HepG2 (cell line): ENCODE data around the gene PCYT2. TPM values are rescaled to one million over a fixed set of nuclear protein-coding genes. Genes with fewer than 3 reads are reported as not detected.

ENCODE experiments used
- ATAC-seq: fragments of 200-7000 bp; cut with Tn5 transposase; 3 replicates; pipeline ENCODE4 v1.9.1; 2020; ENCODE audit warnings: mild to moderate bottlenecking, moderate library complexity
- BruUV-seq: library from RNA; stranded (reverse); fragments of 400-500 nt; replicated peaks from 2 replicates; lab custom pipeline; 2021; lab: Mats Ljungman, UMichigan
- CTCF ChIA-PET: fragments of 300-600 bp; formaldehyde crosslinking; extraction: SDS; loops from one replicate; lab custom pipeline; 2021; ENCODE audit warnings: low total read pairs, inconsistent platforms, low intra/inter-chr PET ratio; lab: Yijun Ruan, JAX
- POLR2A ChIA-PET: fragments of 350-600 bp; sonication (Branson Sonifier 250); formaldehyde crosslinking; loops from one replicate; lab custom pipeline; 2020; ENCODE audit warnings: antibody characterized with exemption, inconsistent platforms; lab: Yijun Ruan, JAX
- DNase-seq: peaks from one replicate; pipeline ENCODE4 v3.0.0-alpha.2; 2015; ENCODE audit warnings: low spot score
- FAIRE-seq: peaks from 3 replicates; lab custom pipeline; 2011; peaks lifted over from hg19 to GRCh38; lab: Jason Lieb, UNC
- H2AFZ ChIP-seq: one replicate; pipeline ENCODE4 v1.6.1; 2011; ENCODE audit warnings: low read length, inconsistent platforms
- H3K27ac ChIP-seq: fragments of 300-600 bp; 3 replicates; pipeline ENCODE4 v1.8.0; 2011; ENCODE audit warnings: mixed run types, mild to moderate bottlenecking, mixed read lengths, low read length, inconsistent platforms; ENCODE audit not compliant: insufficient read depth; ENCODE audit errors: extremely low read length
- H3K27me3 ChIP-seq, 2 experiments: fragments of 200-600 bp in 1 of 2; 2 replicates in 1 of 2; 3 replicates in 1 of 2; pipeline versions ENCODE4 v1.6.0 to v1.8.0; 2011; ENCODE audit warnings: low read length in 2 of 2, mild to moderate bottlenecking in 2 of 2, moderate library complexity in 2 of 2, inconsistent platforms in 1 of 2; ENCODE audit not compliant: insufficient read depth in 2 of 2, control insufficient read depth in 1 of 2
- H3K36me3 ChIP-seq, 2 experiments: fragments of 200-600 bp in 1 of 2; replicated peaks in 1 of 2; 2 replicates in 1 of 2; 3 replicates in 1 of 2; pipeline versions ENCODE4 v1.5.1 to v1.8.0; 2011; ENCODE audit warnings: low read length in 2 of 2, inconsistent platforms in 1 of 2; ENCODE audit not compliant: insufficient read depth in 2 of 2, control insufficient read depth in 1 of 2
- H3K4me1 ChIP-seq: 2 replicates; pipeline ENCODE4 v1.5.1; 2012; ENCODE audit warnings: low read length, inconsistent platforms; ENCODE audit not compliant: insufficient read depth
- H3K4me2 ChIP-seq: 2 replicates; pipeline ENCODE4 v1.6.0; 2011; ENCODE audit warnings: low read depth, low read length, inconsistent platforms
- H3K4me3 ChIP-seq, 3 experiments: fragments of 200-600 bp in 1 of 3; sonication (generic), shearing (Covaris generic) in 1 of 3; replicated peaks in 1 of 3; 2 replicates each; pipeline ENCODE4 v1.5.1; 2011 to 2016; ENCODE audit warnings: low read length in 3 of 3, inconsistent platforms in 2 of 3, low read depth in 2 of 3, mild to moderate bottlenecking in 2 of 3, control low read depth in 1 of 3, mixed read lengths in 1 of 3; ENCODE audit not compliant: insufficient read depth in 1 of 3
- H3K79me2 ChIP-seq: one replicate; pipeline ENCODE4 v1.6.1; 2011; ENCODE audit warnings: low read length, inconsistent platforms; ENCODE audit not compliant: insufficient read depth
- H3K9ac ChIP-seq: 2 replicates; pipeline ENCODE4 v1.6.0; 2011; ENCODE audit warnings: mild to moderate bottlenecking, low read depth, low read length, inconsistent platforms; ENCODE audit not compliant: insufficient read depth
- H3K9me3 ChIP-seq: 2 replicates; pipeline ENCODE4 v1.5.1; 2012; ENCODE audit warnings: mild to moderate bottlenecking, low read length
- H4K20me1 ChIP-seq: 2 replicates; pipeline ENCODE4 v1.6.0; 2011; ENCODE audit warnings: inconsistent platforms, mild to moderate bottlenecking, low read length, moderate library complexity; ENCODE audit not compliant: insufficient read depth
- AGO2 ChIP-seq: fragments of 200-400 bp; formaldehyde crosslinking; optimal IDR thresholded peaks from 2 replicates; pipeline ENCODE3; 2017; ENCODE audit warnings: mild to moderate bottlenecking, low read depth, low read length, moderate library complexity
- ARNT ChIP-seq: fragments of 450-650 bp; IDR thresholded peaks from 2 replicates; pipeline ENCODE4 v1.6.1; 2017
- PITX1 ChIP-seq: sonication (generic); formaldehyde crosslinking; IDR thresholded peaks from 2 replicates; pipeline ENCODE4 v1.5.1; 2020; ENCODE audit warnings: mild to moderate bottlenecking, missing genetic modification reagents
- POLR2G ChIP-seq: fragments of 200-400 bp; formaldehyde crosslinking; IDR thresholded peaks from 2 replicates; pipeline ENCODE4 v1.6.1; 2018; ENCODE audit warnings: mild to moderate bottlenecking, low read depth, low read length, moderate library complexity
- SRSF1 ChIP-seq: fragments of 200-400 bp; formaldehyde crosslinking; optimal IDR thresholded peaks from 2 replicates; pipeline ENCODE3; 2017; ENCODE audit warnings: mild to moderate bottlenecking, low read depth, low read length, moderate library complexity
- TAF1 ChIP-seq: sonication (generic); formaldehyde crosslinking; IDR thresholded peaks from 2 replicates; pipeline ENCODE4 v1.4.0; 2020; ENCODE audit warnings: missing genetic modification reagents
- ZBTB7A ChIP-seq: sonication (generic); formaldehyde crosslinking; IDR thresholded peaks from 2 replicates; pipeline ENCODE4 v1.8.0; 2022; ENCODE audit warnings: mild to moderate bottlenecking, missing genetic modification reagents
- ZMYM3 ChIP-seq: sonication (generic); formaldehyde crosslinking; IDR thresholded peaks from 2 replicates; pipeline ENCODE4 v1.5.1; 2020; ENCODE audit warnings: mild to moderate bottlenecking, missing genetic modification reagents
- ZNF136 ChIP-seq: sonication (generic); formaldehyde crosslinking; IDR thresholded peaks from 2 replicates; pipeline ENCODE4 v1.8.1; 2022; ENCODE audit warnings: low read depth, mild to moderate bottlenecking, moderate library complexity, missing genetic modification reagents
- ZNF33B ChIP-seq: sonication (generic); formaldehyde crosslinking; IDR thresholded peaks from 2 replicates; pipeline ENCODE4 v1.5.1; 2020; ENCODE audit warnings: mild to moderate bottlenecking, missing genetic modification reagents
- ZNF550 ChIP-seq: sonication (generic); formaldehyde crosslinking; IDR thresholded peaks from 2 replicates; pipeline ENCODE4 v1.4.0; 2020; ENCODE audit warnings: mild to moderate bottlenecking, missing genetic modification reagents, borderline replicate concordance
- ZNF772 ChIP-seq: sonication (generic); formaldehyde crosslinking; IDR thresholded peaks from 2 replicates; pipeline ENCODE4 v1.5.0; 2020; ENCODE audit warnings: mild to moderate bottlenecking, missing genetic modification reagents
- ZNF788 ChIP-seq: sonication (generic); formaldehyde crosslinking; IDR thresholded peaks from 2 replicates; pipeline ENCODE4 v1.5.0; 2020; ENCODE audit warnings: mild to moderate bottlenecking, missing genetic modification reagents, borderline replicate concordance
- ZNF883 ChIP-seq: sonication (generic); formaldehyde crosslinking; IDR thresholded peaks from 2 replicates; pipeline ENCODE4 v1.5.1; 2020; ENCODE audit warnings: mild to moderate bottlenecking, missing genetic modification reagents; ENCODE audit errors: not compliant biosample characterization
- WGBS: methylation state at CpG from one replicate; pipeline ENCODE4 v1.1.6; 2017; ENCODE audit warnings: low lambda C conversion rate; 5-methylcytosine and 5-hydroxymethylcytosine counted together
- in situ Hi-C: cut with HindIII; loops from 2 replicates; pipeline ENCODE4 v1.10.0; 2017; ENCODE audit warnings: low pct_unique_long_range_greater_than_20kb; ENCODE audit not compliant: extremely low pct_ligation_motif_present
- intact Hi-C: fragments of 100-400 bp; cut with micrococcal nuclease; formaldehyde crosslinking; loops from one replicate; pipeline ENCODE4 v1.10.0; 2022; ENCODE audit not compliant: unreplicated experiment
- polyA plus RNA-seq, 8 experiments: library from polyadenylated mRNA; depleted of rRNA in 3 of 8; stranded (reverse) in 7 of 8; unstranded in 1 of 8; fragments of >200 nt; fragmentation: Illumina TruSeq in 4 of 8; extraction: Trizol in 4 of 8; gene quantifications; 2 replicates each; pipeline versions ENCODE4 v1.2.1 to v1.2.3, GENCODE V29; 2011 to 2016; ENCODE audit warnings: low read depth in 4 of 8, missing spikeins in 1 of 8, mixed read lengths in 1 of 8; ENCODE audit not compliant: insufficient read depth in 1 of 8
- total RNA-seq, 5 experiments: library from RNA; depleted of rRNA; stranded (reverse); fragments of >200 nt; fragmentation: Illumina TruSeq; extraction: Trizol; gene quantifications; 2 replicates each; pipeline ENCODE4 v1.2.3, GENCODE V29; 2016; ENCODE audit warnings: low read depth in 1 of 5

PCYT2 gene
- total and polyA plus RNA-seq, 2 of the 13 experiments (the other 11 are each of a cell fraction or from before 2014, with no cell fraction given), result 147 to 297 TPM

DNA sequence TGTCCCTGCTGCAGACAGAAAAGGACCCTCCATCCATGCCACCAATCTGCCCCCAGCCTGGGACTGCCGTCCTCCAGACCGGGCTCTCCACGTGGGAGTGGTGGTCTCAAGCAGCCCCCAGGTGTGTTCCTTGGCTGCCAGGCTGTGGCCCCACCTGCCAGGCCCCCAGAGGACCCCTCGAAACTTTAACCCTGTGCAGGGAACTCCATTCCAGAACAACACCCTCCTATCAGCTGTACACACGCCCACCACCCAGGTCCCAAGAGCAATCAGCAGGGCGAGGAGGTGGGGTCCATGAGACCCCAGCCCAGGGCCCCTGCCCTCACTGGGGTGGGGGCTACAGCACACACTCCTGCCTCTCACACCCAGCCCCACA is 24.5 kb upstream of the PCYT2 start:
- CTCF ChIA-PET, result no interaction called here
- no TSS peak for BruUV-seq
- peak overlapping the region; percentile 83 for H3K9ac ChIP-seq

More for the DNA sequence above, 24.5 kb upstream of the PCYT2 start:
- POLR2A ChIA-PET, result interaction anchor here (0.6 to 7.9 kb wide), 11 partner anchors 9 to 86 kb away, joined by 4 to 71 read pairs (median 8); partner anchors contain the start of genes CENPX, LRRC45, MAFG and SIRT7
- H3K4me2 ChIP-seq, result peak overlapping the region; percentile 86
- in situ Hi-C loops (no loop called here), intact Hi-C loops (no loop called here)
- TF ChIP-seq ZBTB7A (CRISPR knock-in tag) (peak; percentile 82), ZNF136 (CRISPR knock-in tag) (0 out of 2 replicates have a peak, but pooled peaks have one; percentile 30), ZMYM3 (no peak), ZNF883 (CRISPR knock-in tag) (peak; percentile 32), ZNF550 (CRISPR knock-in tag) (0 out of 2 replicates have a peak, but pooled peaks have one; percentile 60), POLR2G (0 out of 2 replicates have a peak, but pooled peaks have one; percentile 6), SRSF1 (peak; percentile 47), PITX1 (CRISPR knock-in tag) (no peak), ZNF772 (CRISPR knock-in tag) (peak; percentile 13; the same call in 1 of the 2 replicates), AGO2 (peak; percentile 7), ZNF33B (CRISPR knock-in tag) (0 out of 2 replicates have a peak, but pooled peaks have one; percentile 25), TAF1 (CRISPR knock-in tag) (peak; percentile 24; the same call in 1 of the 2 replicates), ZNF788 (0 out of 2 replicates have a peak, but pooled peaks have one; percentile 9), ARNT (no peak)
- H2AFZ ChIP-seq, result no peak overlapping the region
- WGBS, result 98% methylated on average over 6 of the region's 6 CpGs
- ATAC-seq, result no peak
- no peak for DNase-seq
- peaks cover 19% of the 10 kb centered on the region for H3K79me2 ChIP-seq
- H3K4me1 ChIP-seq, result peaks cover 64% of the 10 kb centered on the region
- H3K27me3 ChIP-seq, result peaks cover 13 to 27% of the 10 kb centered on the region in 2 experiments; a peak in 4 of 5 replicates
- peak overlapping the region; percentile 41 to 88 (median 43) for H3K4me3 ChIP-seq
- peaks cover 11 to 28% of the 10 kb centered on the region in 2 experiments for H3K36me3 ChIP-seq
- H4K20me1 ChIP-seq, result peaks cover 5% of the 10 kb centered on the region; the same call in 1 of the 2 replicates
- H3K27ac ChIP-seq, result peak overlapping the region; percentile 1
- no peak for FAIRE-seq
- H3K9me3 ChIP-seq, result no peaks in the 10 kb centered on the region
